Mesendoderm (in vitro differentiated cells): ENCODE measurements around the gene RAPGEF4.

Experiments used
- DNase-seq: peaks from one replicate; pipeline ENCODE4 v3.0.0; 2013
- H2AK5ac ChIP-seq: 2 replicates; pipeline ENCODE4 v1.6.1; 2013; ENCODE audit warnings: low read length, inconsistent platforms
- H2BK120ac ChIP-seq: 2 replicates; pipeline ENCODE4 v1.6.1; 2013; ENCODE audit warnings: low read depth, mild to moderate bottlenecking, low read length, moderate library complexity, mixed read lengths
- H2BK15ac ChIP-seq: replicated peaks from 2 replicates; pipeline ENCODE4 v1.6.1; 2013; ENCODE audit warnings: low read depth, mild to moderate bottlenecking, moderate library complexity
- H2BK5ac ChIP-seq: 2 replicates; pipeline ENCODE4 v1.6.1; 2013; ENCODE audit warnings: low read length, inconsistent platforms
- H3K18ac ChIP-seq: 2 replicates; pipeline ENCODE4 v1.6.1; 2013; ENCODE audit warnings: mild to moderate bottlenecking, low read length, mixed read lengths
- H3K23ac ChIP-seq: one replicate; pipeline ENCODE4 v1.6.1; 2013; ENCODE audit warnings: low read length
- H3K27ac ChIP-seq: 2 replicates; pipeline ENCODE4 v1.5.1; 2013; ENCODE audit warnings: low read depth, mild to moderate bottlenecking, inconsistent platforms, low read length, moderate library complexity
- H3K27me3 ChIP-seq: 2 replicates; pipeline ENCODE4 v1.6.1; 2013; ENCODE audit warnings: low read length, control low read depth, mild to moderate bottlenecking, inconsistent platforms; ENCODE audit not compliant: insufficient read depth, poor library complexity
- H3K36me3 ChIP-seq: 2 replicates; pipeline ENCODE4 v1.6.1; 2013; ENCODE audit warnings: low read length, inconsistent platforms; ENCODE audit not compliant: control insufficient read depth, insufficient read depth
- H3K4ac ChIP-seq: one replicate; pipeline ENCODE4 v1.6.1; 2013; ENCODE audit warnings: low read depth, mild to moderate bottlenecking, low read length, moderate library complexity
- H3K4me1 ChIP-seq: 2 replicates; pipeline ENCODE4 v1.6.1; 2013; ENCODE audit warnings: low read depth, low read length, inconsistent platforms; ENCODE audit not compliant: control insufficient read depth
- H3K4me2 ChIP-seq: 2 replicates; pipeline ENCODE4 v1.6.1; 2013; ENCODE audit warnings: low read length
- H3K4me3 ChIP-seq: 2 replicates; pipeline ENCODE4 v1.5.1; 2013; ENCODE audit warnings: mild to moderate bottlenecking, low read length
- H3K56ac ChIP-seq: one replicate; pipeline ENCODE4 v1.6.1; 2013; ENCODE audit warnings: low read length
- H3K79me1 ChIP-seq: 2 replicates; pipeline ENCODE4 v1.6.1; 2013; ENCODE audit warnings: low read length, inconsistent platforms
- H3K79me2 ChIP-seq: 2 replicates; pipeline ENCODE4 v1.6.1; 2013; ENCODE audit warnings: mild to moderate bottlenecking, low read length; ENCODE audit not compliant: control insufficient read depth, insufficient read depth
- H3K9ac ChIP-seq: 2 replicates; pipeline ENCODE4 v1.6.1; 2013; ENCODE audit warnings: low read length, inconsistent platforms
- H4K5ac ChIP-seq: one replicate; pipeline ENCODE4 v1.6.1; 2013; ENCODE audit warnings: low read length
- H4K8ac ChIP-seq: one replicate; pipeline ENCODE4 v1.6.1; 2013; ENCODE audit warnings: low read depth, mild to moderate bottlenecking, control low read depth, low read length, moderate library complexity
- WGBS: extraction: QIAGEN DNeasy Blood & Tissue Kit; methylation state at CpG from one replicate; pipeline ENCODE4 v1.1.7; 2013; ENCODE audit warnings: low lambda C conversion rate, missing lambda C conversion rate; ENCODE audit not compliant: insufficient coverage; ENCODE audit errors: extremely low coverage; 5-methylcytosine and 5-hydroxymethylcytosine counted together

The RAPGEF4 gene

DNA sequence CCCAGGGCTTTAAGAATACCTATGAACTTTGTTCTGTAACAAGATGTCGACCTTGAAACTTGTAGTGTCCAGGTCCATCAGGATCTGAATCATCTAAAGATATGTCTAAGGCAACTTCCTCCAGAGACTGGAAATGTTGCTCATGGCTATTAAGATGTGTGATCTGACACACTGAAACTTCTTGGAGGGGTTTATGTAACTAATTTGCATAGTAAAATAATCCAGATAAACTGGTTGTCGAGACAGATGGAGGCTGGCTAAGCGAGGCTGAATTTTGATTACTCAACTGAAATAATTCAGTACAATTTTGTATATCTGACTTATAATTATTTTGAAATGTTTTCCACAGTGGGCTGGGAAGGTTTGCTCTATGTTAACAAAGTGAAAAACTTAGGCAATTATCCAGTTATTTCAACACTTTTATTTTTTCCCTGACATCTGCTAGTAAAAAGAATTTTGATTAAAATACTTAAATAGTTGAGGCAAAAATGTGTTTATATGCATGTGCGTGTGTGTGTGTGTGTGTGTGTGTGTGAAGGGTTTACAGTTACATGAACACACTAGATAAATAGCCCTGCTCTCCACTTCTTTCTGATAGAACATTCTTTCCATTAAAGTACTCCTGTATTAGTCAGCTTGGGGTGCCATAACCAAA is 328.6 kb downstream of the RAPGEF4 start:
- no CpG with 5 or more reads among the region's 4 CpGs for WGBS
- Histone ChIP-seq H3K4me1 (no peaks in the 10 kb centered on the region), H3K56ac (no peak overlapping the region), H2AK5ac (no peak overlapping the region), H3K36me3 (no peaks in the 10 kb centered on the region), H3K4me3 (no peak overlapping the region), H3K18ac (no peak overlapping the region), H3K27me3 (no peaks in the 10 kb centered on the region), H2BK120ac (no peak overlapping the region), H3K27ac (no peak overlapping the region), H3K9ac (no peak overlapping the region), H2BK15ac (no peak overlapping the region), H2BK5ac (no peak overlapping the region), H4K5ac (no peak overlapping the region), H3K4ac (no peak overlapping the region), H3K79me1 (no peaks in the 10 kb centered on the region), H3K79me2 (no peaks in the 10 kb centered on the region), H3K4me2 (no peak overlapping the region), H3K23ac (no peak overlapping the region), H4K8ac (no peak overlapping the region)
- no peak for DNase-seq

- no peak overlapping the region for H3K9ac ChIP-seq
- H2BK15ac ChIP-seq, result no peak overlapping the region
- no peaks in the 10 kb centered on the region for H3K36me3 ChIP-seq
- H3K79me1 ChIP-seq, result no peaks in the 10 kb centered on the region
- H4K5ac ChIP-seq, result no peak overlapping the region
- H2BK120ac ChIP-seq, result no peak overlapping the region
- H3K4me3 ChIP-seq, result no peak overlapping the region
- H3K4ac ChIP-seq, result no peak overlapping the region
- H4K8ac ChIP-seq, result no peak overlapping the region
- H3K27me3 ChIP-seq, result no peaks in the 10 kb centered on the region
- 100% methylated on average over 2 of the region's 6 CpGs for WGBS
- no peak overlapping the region for H3K27ac ChIP-seq
- H3K23ac ChIP-seq, result no peak overlapping the region
- H3K18ac ChIP-seq, result no peak overlapping the region
- H3K4me2 ChIP-seq, result no peak overlapping the region
- H2AK5ac ChIP-seq, result no peak overlapping the region
- H2BK5ac ChIP-seq, result no peak overlapping the region
- H3K79me2 ChIP-seq, result no peaks in the 10 kb centered on the region
- no peaks in the 10 kb centered on the region for H3K4me1 ChIP-seq
- no peak overlapping the region for H3K56ac ChIP-seq
- no peak for DNase-seq
Observed at GRCh38 chr2:173066887-173067676, 331.4 kb downstream of the RAPGEF4 start.

GRCh38 chr2:173075056-173075780 is 339.6 kb downstream of the RAPGEF4 start:
- Histone ChIP-seq H3K9ac (peak overlapping the region; percentile 91), H2BK5ac (no peak overlapping the region), H3K4ac (no peak overlapping the region), H3K23ac (no peak overlapping the region), H2AK5ac (no peak overlapping the region), H3K4me2 (peak overlapping the region; percentile 66), H2BK15ac (no peak overlapping the region), H3K4me1 (no peaks in the 10 kb centered on the region), H3K4me3 (peak overlapping the region; percentile 78), H3K27me3 (no peaks in the 10 kb centered on the region), H4K8ac (no peak overlapping the region), H3K56ac (peak overlapping the region; percentile 94), H2BK120ac (no peak overlapping the region), H3K18ac (peak overlapping the region; percentile 53), H3K27ac (no peak overlapping the region), H4K5ac (no peak overlapping the region), H3K79me2 (peaks cover 3% of the 10 kb centered on the region), H3K36me3 (no peaks in the 10 kb centered on the region), H3K79me1 (peaks cover 5% of the 10 kb centered on the region)
- peak; percentile 61 for DNase-seq
- no CpG with 5 or more reads among the region's 25 CpGs for WGBS

DNA sequence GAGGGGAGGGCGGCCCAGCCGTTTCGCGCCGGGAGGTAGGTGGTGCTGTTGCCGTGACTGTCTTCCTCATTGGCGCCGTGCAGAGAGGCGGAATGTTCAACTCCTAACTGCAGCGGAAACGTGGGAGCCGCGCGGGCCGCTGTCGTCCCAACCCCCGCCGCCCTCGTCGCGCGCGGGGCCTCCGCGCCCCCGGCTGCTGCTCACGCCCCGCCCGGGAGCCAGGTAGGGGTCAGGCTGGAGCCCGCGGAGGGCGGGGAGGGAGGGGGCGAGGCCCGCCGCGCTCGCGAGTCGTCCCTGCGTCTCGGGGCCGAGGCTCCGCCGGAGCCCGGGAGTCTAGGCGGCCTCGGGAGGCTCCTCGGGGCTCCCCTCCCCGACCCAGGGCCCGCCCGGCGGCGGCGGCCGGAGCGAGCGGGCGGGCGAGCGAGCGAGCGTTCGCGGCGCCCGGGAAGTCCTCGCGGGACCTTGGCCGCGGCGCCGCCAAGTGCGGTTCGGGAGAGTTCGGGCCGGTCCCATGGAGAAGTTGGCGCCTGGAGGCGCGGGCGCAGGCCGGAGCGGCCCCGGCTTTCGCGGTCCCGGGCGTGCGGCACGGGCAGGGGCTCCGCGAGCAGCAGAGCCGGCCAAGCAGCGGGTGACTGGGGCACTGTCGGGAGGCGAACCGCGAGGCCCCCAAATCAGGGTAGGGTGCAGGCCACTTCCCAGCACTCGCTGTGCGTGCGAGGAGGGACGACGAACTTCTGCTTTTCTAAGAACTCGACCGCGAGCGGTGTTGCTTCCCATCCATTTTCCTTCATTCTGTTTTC is 340.3 kb downstream of the RAPGEF4 start, which contains the start of gene MAP3K20:
Gene MAP3K20 (plus strand): TSS at position 66 of the 800 bp plus-strand sequence. CDS start 15,186 bp downstream, outside the sequence.
- H2BK120ac ChIP-seq, result no peak within 1 kb of the TSS

GRCh38 chr2:173076581-173077345 is 341.1 kb downstream of the RAPGEF4 start:
- no peaks in the 10 kb centered on the region for H3K27me3 ChIP-seq
- H3K18ac ChIP-seq, result peak overlapping the region; percentile 72
- no peaks in the 10 kb centered on the region for H3K36me3 ChIP-seq
- peak overlapping the region; percentile 66 for H3K4me2 ChIP-seq
- no peak overlapping the region for H2BK120ac ChIP-seq
- H3K4me1 ChIP-seq, result no peaks in the 10 kb centered on the region
- WGBS, result no CpG with 5 or more reads among the region's 27 CpGs
- peak overlapping the region; percentile 61 for H2BK15ac ChIP-seq
- H2BK5ac ChIP-seq, result no peak overlapping the region
- H3K79me2 ChIP-seq, result peaks cover 3% of the 10 kb centered on the region
- peak overlapping the region; percentile 91 for H3K9ac ChIP-seq
- H3K79me1 ChIP-seq, result peaks cover 5% of the 10 kb centered on the region
- H3K27ac ChIP-seq, result peak overlapping the region; percentile 31
- no peak overlapping the region for H4K8ac ChIP-seq
- H2AK5ac ChIP-seq, result no peak overlapping the region
- H4K5ac ChIP-seq, result no peak overlapping the region
- H3K56ac ChIP-seq, result peak overlapping the region; percentile 94
- H3K4ac ChIP-seq, result no peak overlapping the region
- peak; percentile 54 for DNase-seq
- peak overlapping the region; percentile 48 for H3K23ac ChIP-seq
- peak overlapping the region; percentile 78 for H3K4me3 ChIP-seq

More for the DNA sequence above, 340.3 kb downstream of the RAPGEF4 start, which contains the start of gene MAP3K20:
- peak within 1 kb of the TSS; percentile 72 for H3K18ac ChIP-seq
- H3K27ac ChIP-seq, result peak within 1 kb of the TSS; percentile 61
- peaks cover 5% of the 10 kb centered on the region for H3K79me1 ChIP-seq
- no peaks in the 10 kb centered on the region for H3K27me3 ChIP-seq
- no peak within 1 kb of the TSS for H2BK5ac ChIP-seq
- peak within 1 kb of the TSS; percentile 78 for H3K4me3 ChIP-seq
- H3K4ac ChIP-seq, result peak within 1 kb of the TSS; percentile 40
- H3K23ac ChIP-seq, result no peak within 1 kb of the TSS
- WGBS, result no CpG with 5 or more reads among the region's 106 CpGs
- H3K4me1 ChIP-seq, result no peaks in the 10 kb centered on the region
- H4K8ac ChIP-seq, result no peak within 1 kb of the TSS
- no peak within 1 kb of the TSS for H2AK5ac ChIP-seq
- peak within 1 kb of the TSS; percentile 91 for H3K9ac ChIP-seq
- no peak within 1 kb of the TSS for H4K5ac ChIP-seq
- peak within 1 kb of the TSS; percentile 66 for H3K4me2 ChIP-seq
- H3K79me2 ChIP-seq, result peaks cover 3% of the 10 kb centered on the region
- peak within 1 kb of the TSS; percentile 94 for H3K56ac ChIP-seq
- peak; percentile 65 for DNase-seq
- H3K36me3 ChIP-seq, result no peaks in the 10 kb centered on the region
- H2BK15ac ChIP-seq, result no peak within 1 kb of the TSS
